ENCODE results near the gene METTL21C.

METTL21C gene

GRCh38 chr13:102697264-102697663 lies 2.4 kb upstream of the METTL21C start:
- DNase-seq, result no peak

DNA sequence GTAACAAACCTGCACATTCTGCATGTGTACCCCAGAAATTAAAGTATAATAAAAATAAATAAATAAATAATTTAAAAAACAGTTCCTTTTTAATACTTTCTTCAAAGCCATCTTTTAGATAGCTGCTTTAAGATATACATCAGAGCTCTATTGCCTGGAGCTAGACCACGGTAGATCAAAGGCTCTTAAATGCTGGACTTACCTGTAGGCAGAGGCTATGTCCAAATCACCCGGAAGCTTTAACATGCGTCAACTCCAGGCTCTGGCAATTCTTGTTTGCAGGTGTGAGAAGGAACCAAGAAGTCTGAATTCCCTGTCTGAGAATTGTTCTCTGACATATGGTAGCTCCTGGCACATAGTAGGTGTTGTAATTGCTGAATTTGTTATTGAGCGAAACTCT lies 1.6 kb upstream of the METTL21C start:
- no peak for DNase-seq

DNA sequence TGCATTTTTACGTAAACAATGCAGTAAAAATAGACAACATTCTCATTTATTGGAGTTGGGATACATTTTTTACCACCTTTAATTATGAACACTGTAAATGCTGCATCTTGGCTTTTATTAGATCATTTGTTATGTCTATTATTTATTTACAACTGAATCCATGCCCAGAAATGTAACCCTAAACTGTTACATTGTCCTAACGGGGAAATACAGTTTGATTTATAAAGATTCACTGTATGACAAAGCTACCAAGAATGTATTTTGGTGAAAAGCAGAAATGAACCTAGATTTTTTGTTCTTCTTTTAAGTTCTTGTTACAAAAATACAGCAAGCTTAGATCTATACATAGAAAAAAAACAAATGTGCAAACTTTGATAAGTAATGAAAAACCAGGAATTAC lies 1.1 kb downstream of the METTL21C start:
- no peak for DNase-seq

DNA sequence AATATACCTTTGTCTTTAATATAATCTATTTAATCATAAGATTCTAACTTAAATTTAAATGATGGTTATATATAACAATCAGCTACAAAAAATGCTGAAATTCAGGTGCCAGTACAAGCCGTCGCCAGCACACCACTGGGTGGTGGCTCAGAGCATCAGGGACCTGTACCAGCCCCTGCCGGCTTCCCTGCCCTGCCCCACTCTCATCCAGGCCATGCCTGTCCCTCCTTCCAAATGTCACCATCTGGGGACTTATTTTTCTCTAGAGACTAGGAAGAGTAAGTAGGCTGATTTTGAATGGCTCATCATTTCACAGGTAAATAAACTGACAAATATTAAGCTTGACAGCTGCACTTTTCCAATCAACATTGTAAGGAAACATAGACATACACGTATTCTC lies 1.6 kb downstream of the METTL21C start:
- DNase-seq, result no peak

DNA sequence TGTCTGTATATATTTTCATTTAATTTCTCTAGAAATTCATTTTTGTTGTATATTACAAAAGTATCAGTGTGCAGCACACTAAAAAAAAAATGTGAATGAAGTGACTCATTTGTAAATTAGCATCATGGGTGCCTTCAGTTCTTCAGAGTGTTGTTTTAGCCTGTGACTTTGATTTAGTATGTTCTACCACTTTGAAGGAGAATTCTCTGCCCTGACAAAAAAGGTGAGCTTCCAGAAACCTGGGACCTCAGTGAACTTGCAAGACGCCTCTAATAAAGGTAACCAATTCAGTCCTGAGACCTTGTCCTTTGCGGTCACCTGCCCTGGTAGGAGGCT lies 2.4 kb downstream of the METTL21C start:
- DNase-seq, result no peak

DNA sequence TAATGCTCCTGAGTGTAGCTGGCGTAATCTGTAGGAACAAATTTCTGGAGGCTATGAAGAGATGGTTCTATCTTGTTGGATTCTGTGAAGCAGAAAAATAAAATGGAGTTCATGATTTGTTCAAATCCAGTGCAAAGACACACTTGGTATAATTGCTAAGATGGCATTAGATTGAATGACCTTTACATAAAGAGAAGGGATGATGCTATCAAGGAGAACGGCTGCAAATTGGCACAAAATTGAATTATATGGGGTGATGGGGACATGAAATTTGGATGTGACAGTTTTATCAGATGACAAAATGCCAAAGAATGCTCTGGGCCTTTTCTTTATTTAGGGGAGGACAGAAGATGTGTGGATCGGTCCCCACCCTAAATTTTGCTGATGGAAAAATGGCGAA lies 4.0 kb downstream of the METTL21C start:
- DNase-seq, result no peak

- DNase-seq, result no peak
Measured at GRCh38 chr13:102688306-102688973, 6.4 kb downstream of the METTL21C start.

DNA sequence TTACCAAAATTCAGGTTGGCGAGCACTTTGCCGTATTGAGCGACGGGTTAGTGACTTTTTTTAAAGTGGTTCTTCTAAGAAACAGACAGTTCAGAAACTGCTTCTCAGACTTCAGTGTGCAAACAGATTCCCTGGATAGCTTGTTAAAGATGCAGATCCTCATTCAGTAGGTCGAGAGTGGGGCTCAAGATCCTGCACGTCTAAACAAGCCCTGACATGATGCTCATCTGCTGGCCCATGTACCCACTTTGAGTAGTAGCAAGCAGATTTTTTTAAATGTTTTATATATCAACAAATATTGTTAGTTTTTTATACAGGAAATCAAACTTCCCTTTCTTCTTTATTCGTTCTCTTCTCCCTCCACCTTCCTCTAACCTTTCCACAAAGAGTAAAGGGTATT lies 7.3 kb downstream of the METTL21C start:
- DNase-seq, result no peak

GRCh38 chr13:102686024-102686423 lies 8.8 kb downstream of the METTL21C start:
- no peak for DNase-seq

- no peak for DNase-seq
Measured at GRCh38 chr13:102683637-102684036, 11.2 kb downstream of the METTL21C start.

GRCh38 chr13:102682727-102683126 lies 12.1 kb downstream of the METTL21C start:
- no peak for DNase-seq

DNA sequence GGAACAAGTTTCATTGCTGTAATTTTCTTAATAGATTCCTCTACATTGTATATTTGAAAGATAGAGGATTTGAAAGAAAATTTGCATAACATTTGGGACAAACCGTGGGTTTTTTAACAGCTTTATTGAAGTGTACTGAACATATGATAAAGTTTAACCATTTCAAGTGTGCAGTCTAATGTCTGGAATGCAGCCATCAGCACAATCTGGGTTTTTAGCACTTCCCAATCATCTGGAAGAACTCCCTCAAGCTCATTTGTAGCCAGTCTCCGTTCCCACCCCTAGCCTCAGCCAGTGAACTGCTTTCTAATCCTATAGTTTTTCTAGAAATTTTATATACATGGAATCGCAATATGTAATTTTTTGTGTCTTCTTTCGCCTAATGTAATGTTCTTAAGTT lies 12.6 kb downstream of the METTL21C start:
- no peak for DNase-seq

- DNase-seq, result no peak
Measured at GRCh38 chr13:102680842-102681740, 13.8 kb downstream of the METTL21C start.

GRCh38 chr13:102680133-102680717 lies 14.6 kb downstream of the METTL21C start:
- no peak for DNase-seq

DNA sequence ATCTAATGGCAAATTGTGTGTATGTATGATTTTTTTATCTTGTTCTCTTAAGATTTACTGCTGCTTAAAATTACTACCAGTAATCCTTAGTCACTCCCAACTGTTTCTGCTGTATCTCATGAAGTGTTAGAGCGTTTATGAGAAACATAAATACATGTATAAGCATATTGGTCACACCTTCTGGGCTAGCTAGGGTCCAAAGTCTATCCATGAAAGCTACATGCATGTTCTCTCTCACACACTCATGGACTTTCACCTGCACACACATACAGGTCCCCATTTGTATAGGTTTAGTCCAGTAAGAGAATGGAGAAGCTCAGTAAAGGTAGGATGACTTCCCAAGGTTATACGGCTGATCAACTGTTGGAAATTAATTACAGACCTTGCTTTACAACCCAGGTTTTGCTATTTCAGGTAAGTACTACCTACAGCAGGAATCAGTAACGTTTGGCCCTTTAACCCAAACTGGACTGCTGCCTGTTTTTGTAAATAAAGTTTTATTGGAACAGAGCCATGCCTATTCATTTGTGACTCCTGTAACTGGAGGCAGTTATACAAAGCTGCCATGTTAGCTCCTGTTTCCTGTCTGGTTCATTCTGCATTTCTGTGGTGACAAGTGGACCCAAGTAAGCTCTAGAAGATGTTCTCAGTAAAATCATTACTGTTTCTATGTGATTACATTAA lies 15.3 kb downstream of the METTL21C start:
- no peak for DNase-seq

DNA sequence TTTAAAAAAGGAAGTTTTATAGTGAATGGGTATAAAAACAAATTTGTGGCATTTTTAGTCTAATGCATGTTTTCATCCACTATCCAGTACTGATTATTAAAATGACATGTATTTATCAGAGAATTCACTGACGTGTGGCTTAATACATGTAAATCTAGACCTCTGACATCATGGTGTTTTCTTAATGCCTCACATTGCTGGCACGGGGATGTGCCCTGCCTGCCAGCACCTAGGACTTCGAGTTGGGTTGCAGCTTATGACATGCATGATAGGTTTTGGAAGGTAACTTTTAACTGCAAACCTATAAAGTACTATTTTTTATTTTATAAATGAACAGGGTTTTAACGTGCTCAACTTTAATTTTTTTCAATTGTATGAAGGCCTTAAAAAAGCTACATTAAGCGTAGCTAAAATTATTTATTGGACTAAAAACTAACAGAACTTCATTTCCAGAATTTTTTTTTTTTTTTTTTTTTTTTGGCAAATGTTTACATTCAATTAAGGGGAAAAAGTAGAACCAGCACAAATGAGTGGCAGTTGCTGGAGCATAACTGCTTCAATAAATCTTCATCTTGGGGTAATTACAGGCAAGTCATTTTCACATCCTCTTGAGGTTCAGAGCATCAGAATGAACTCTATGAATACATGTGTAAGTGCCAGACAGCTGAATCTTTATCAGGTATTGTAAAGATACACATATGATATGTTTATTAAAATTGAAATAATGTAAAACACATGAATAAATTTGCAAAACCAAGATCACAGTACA lies 16.3 kb downstream of the METTL21C start:
- no peak for DNase-seq

GRCh38 chr13:102677122-102677521 lies 17.7 kb downstream of the METTL21C start:
- no peak for DNase-seq

DNA sequence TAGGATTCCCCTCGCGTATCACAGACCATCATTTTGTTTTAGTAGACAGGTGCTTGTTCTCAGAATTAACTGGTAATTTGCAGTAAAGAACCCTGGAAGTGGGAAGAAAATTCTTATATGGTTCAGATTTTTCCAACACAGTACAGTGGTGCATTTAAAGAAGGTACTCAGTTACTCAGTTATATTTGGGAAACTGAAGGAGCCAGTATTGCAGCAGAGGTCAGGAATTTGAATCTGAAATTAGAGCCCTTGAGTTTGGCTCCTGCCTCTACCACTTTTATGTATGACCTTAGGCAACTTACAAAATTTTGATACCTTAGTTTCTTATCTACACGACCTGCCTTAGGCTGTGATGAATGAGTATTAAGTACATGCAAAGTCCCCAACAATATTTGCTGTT lies 19.7 kb downstream of the METTL21C start:
- DNase-seq, result no peak

- no peak for DNase-seq
Measured at GRCh38 chr13:102670130-102670529, 24.7 kb downstream of the METTL21C start.

DNA sequence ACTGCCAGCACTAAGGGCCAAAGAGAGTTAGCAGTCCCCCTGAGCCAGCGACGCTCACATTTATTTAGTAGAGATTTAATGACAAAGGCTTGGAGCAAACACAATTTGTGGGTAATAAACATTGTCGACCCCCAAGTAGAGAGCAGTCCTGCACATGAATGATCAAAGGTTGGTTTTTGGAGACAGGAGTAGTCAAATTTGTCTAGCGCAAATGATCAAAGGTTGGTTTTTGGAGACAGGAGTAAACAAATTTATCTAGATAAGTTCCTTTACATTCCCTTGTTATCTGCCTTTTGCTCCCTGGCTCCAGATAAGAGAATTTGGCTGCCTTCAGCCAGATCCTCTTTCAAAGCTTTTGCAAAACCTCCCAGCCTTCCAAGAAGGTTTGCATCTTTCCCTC lies 26.9 kb downstream of the METTL21C start:
- DNase-seq, result no peak

DNA sequence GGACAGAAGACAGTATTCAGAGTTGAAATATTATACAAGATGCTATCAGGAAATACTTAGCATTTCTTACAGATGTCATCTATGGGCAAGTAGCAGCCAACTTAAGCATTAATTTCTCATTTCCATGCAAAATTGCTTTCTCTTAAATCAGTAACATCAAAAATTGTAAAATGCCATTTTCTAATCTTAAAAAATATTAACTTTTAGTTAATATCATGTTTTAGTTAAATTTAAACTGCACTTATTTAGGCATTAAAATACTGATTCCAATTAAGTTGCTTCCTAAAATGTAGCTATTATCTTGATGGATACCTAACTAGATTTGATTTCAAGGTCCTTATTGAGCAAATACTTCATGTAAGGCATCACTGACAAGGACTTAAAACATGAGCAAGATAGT lies 27.8 kb downstream of the METTL21C start:
- DNase-seq, result no peak

DNA sequence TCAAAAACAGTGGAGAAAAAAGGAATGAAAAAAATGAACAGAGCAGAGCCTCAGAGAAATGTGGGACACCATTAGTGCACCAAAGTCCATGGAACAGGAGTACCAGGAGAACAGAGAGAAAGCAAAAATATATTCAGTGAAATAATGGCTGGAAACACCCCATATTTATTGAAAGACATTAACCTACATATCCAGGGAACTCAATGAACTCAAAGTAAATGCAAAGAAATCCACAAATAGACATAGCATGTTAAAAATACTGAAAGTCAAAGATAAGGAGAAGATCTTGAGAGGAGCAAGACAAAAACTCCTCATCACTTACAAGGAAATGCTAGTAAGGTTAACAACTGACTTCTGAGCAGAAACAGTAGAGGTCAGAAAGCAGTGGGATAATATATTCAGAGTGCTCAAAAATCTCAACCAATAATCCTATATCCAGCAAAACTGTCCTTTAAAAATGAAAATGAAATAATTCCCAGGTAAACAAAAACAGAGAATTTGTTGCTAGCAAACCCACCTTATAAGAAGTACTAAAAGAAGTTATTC lies 35.6 kb downstream of the METTL21C start:
- no peak for DNase-seq

DNA sequence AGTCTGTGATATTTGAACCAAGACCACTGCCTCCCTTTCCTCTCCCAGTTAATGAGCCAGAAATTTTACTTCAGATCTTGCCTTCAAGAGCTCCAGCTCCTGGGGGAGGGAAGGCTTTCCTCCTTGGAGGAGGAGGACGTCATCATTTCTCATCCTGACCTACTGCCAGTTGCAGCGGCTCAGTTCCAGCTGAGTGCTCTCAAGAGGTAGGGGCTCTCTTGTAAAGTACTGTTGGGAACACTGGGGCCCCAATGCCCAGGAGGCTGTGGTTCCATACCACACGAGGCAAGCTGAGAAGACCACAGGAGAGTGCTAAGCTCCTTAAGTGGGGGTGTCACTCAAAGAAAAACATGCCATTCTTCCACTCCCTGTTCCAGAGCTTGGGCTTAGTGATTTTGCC lies 36.2 kb downstream of the METTL21C start:
- DNase-seq, result no peak

Data from COR-L47 (cell line).